ENCODE measurements around the gene MINAR2. TPM values are rescaled to one million over a fixed set of nuclear protein-coding genes. Genes with fewer than 3 reads are reported as not detected.

Gene MINAR2
- total and polyA plus RNA-seq, 8 donors, result not detected

DNA sequence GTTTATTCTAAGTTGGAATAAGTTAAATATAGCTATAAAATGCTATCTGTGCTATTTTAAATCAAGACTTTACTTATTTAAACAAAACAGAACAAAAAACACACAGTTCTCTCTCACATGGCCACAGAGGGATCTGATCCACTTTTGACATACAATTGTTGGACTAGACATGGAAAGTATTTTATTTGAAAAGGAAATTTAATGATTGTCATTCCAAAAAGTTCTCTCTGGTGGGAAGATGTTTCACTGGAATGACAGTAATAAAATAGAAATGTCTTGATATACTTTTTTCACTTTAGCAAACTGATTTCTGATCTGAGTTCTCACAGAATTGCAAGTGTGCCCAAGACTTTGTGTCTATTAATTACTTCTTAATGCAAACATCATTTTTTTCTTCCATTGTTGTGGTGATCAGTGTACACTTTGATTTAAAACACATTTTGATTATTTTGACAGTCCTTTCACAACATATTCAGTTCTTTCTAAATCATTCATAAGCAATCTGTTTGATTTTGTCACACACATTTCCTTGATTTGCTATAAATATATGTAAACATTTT lies 30.1 kb upstream of the MINAR2 start:
- no peak for TF ChIP-seq POLR2A (IDR thresholded peaks at IDR 0.05)
- TF ChIP-seq POLR2AphosphoS5 (IDR thresholded peaks at IDR 0.05), result no peak
- TF ChIP-seq, protein P1, sequence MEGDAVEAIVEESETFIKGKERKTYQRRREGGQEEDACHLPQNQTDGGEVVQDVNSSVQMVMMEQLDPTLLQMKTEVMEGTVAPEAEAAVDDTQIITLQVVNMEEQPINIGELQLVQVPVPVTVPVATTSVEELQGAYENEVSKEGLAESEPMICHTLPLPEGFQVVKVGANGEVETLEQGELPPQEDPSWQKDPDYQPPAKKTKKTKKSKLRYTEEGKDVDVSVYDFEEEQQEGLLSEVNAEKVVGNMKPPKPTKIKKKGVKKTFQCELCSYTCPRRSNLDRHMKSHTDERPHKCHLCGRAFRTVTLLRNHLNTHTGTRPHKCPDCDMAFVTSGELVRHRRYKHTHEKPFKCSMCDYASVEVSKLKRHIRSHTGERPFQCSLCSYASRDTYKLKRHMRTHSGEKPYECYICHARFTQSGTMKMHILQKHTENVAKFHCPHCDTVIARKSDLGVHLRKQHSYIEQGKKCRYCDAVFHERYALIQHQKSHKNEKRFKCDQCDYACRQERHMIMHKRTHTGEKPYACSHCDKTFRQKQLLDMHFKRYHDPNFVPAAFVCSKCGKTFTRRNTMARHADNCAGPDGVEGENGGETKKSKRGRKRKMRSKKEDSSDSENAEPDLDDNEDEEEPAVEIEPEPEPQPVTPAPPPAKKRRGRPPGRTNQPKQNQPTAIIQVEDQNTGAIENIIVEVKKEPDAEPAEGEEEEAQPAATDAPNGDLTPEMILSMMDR (IDR thresholded peaks at IDR 0.05), result no peak
- no peak for TF ChIP-seq EP300 (IDR thresholded peaks at IDR 0.05)
- no peaks in the 10 kb centered on the region for H3K9me3 ChIP-seq
- no peaks in the 10 kb centered on the region for H3K4me1 ChIP-seq
- peak in 1 of 2 donors; percentile 10 for DNase-seq
- H3K27ac ChIP-seq, result no peak overlapping the region
- intact Hi-C loops (cut with DNase I; ENCODE audit: low total_unique reads), result no loop called here
- no peaks in the 10 kb centered on the region for H3K27me3 ChIP-seq
- no peak overlapping the region for H3K4me3 ChIP-seq
- no peaks in the 10 kb centered on the region for H3K36me3 ChIP-seq

DNA sequence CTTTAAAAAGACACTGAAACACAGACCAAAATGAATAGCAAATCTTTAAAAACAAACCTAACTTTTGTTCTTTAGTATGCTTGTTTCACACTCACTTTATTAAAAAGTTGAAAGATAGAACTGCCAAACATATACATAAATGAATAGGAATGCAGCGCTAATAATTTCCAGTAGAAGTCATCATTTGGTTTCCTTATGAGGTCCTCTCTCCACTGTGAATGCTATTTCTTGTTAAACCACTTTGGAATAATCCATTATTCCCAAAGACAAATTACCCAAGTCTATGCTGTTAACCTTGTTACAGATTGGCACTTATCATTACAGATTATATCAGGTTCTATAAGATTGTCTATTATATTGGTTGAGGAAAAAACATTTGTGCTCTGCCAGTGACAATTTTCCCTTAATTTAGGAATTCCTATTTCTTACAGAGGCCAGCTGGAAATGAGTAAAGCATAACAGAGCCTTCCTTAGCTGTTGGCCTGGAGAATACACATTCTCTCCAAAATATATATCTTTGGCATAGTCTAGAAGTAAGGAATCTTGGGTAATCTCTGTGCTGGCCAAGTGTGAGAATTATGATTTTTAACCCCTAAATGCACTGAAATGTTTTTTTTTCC lies 29.3 kb upstream of the MINAR2 start:
- no peak overlapping the region for H3K27ac ChIP-seq
- TF ChIP-seq, protein P1 (IDR thresholded peaks at IDR 0.05), result no peak
- TF ChIP-seq EP300 (IDR thresholded peaks at IDR 0.05) (no peak), POLR2AphosphoS5 (IDR thresholded peaks at IDR 0.05) (no peak), POLR2A (IDR thresholded peaks at IDR 0.05) (no peak)
- H3K9me3 ChIP-seq, result no peaks in the 10 kb centered on the region
- no peaks in the 10 kb centered on the region for H3K4me1 ChIP-seq
- H3K4me3 ChIP-seq, result no peak overlapping the region
- 78 to 94% (median 91%) methylated on average over 1 of the region's 1 CpG for WGBS, 5 donors
- DNase-seq, result peak in 1 of 2 donors; percentile 80
- intact Hi-C loops (cut with DNase I; ENCODE audit: low total_unique reads), result no loop called here
- no peaks in the 10 kb centered on the region for H3K27me3 ChIP-seq
- no peaks in the 10 kb centered on the region for H3K36me3 ChIP-seq

DNA sequence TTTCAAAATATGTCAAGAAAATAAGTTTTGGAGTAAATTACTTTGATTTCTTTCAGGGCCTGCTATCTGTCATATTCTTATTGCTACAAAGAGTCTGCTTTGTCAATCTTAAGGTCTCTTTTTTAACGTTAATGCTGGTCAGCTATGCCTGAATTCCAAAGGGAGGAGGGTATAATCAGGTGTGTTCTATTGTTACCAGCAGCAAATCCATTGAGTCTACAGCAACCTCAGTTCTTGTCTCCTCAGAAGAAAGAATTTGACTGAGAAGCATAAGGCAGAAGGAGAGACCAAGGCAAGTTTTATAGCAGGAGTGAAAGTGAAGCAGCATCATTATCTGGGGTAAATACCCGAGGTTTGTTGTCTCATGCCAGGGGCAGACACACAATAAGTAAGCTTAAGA lies 23.7 kb upstream of the MINAR2 start:
- TF ChIP-seq, protein P1 (IDR thresholded peaks at IDR 0.05), result no peak
- TF ChIP-seq POLR2AphosphoS5 (IDR thresholded peaks at IDR 0.05), result no peak
- no peaks in the 10 kb centered on the region for H3K27me3 ChIP-seq
- H3K27ac ChIP-seq, result no peak overlapping the region
- no peaks in the 10 kb centered on the region for H3K36me3 ChIP-seq
- no peak overlapping the region for H3K4me3 ChIP-seq
- no peaks in the 10 kb centered on the region for H3K4me1 ChIP-seq
- no peak for DNase-seq
- intact Hi-C loops (cut with DNase I; ENCODE audit: low total_unique reads), result no loop called here
- H3K9me3 ChIP-seq, result no peaks in the 10 kb centered on the region
- 15 to 38% (median 21%) methylated on average over 2 of the region's 2 CpGs for WGBS, 5 donors

DNA sequence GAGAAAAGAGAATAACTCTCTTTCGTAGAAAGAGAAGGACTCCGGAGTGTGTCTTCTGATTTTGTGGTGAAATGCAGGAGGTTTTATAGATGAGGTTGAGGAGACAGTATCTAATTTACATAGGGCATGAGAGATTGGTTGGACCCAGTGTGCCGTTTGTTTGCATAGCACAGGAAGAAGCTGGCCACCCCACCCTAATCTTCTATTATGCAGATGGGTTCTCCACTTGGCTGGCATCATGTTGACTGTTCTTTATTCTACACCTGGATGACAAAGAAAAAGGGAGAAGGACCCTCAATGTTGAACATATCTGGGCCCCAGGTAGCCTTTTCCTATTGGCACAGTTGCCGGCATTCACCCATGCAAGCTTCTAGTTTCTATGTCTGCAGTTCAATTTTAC lies 23.2 kb upstream of the MINAR2 start:
- no peaks in the 10 kb centered on the region for H3K27me3 ChIP-seq
- 87 to 98% (median 90%) methylated on average over 4 of the region's 4 CpGs for WGBS, 5 donors
- no peak for DNase-seq
- H3K27ac ChIP-seq, result no peak overlapping the region
- H3K4me3 ChIP-seq, result no peak overlapping the region
- TF ChIP-seq POLR2A (IDR thresholded peaks at IDR 0.05) (no peak), POLR2AphosphoS5 (IDR thresholded peaks at IDR 0.05) (no peak), EP300 (IDR thresholded peaks at IDR 0.05) (no peak)
- TF ChIP-seq, protein P1 (IDR thresholded peaks at IDR 0.05), result no peak
- no peaks in the 10 kb centered on the region for H3K36me3 ChIP-seq
- intact Hi-C loops (cut with DNase I; ENCODE audit: low total_unique reads), result no loop called here
- H3K4me1 ChIP-seq, result no peaks in the 10 kb centered on the region
- H3K9me3 ChIP-seq, result no peaks in the 10 kb centered on the region

All from stomach (tissue), 9 donors.